Measurements from ENCODE around the gene OSMR.

GRCh38 chr5:38806775-38807258 is 39.0 kb upstream of the OSMR start:
- TF ChIP-seq POLR2AphosphoS5 (IDR thresholded peaks at IDR 0.05) (peak; percentile 28 to 39), POLR2A (IDR thresholded peaks at IDR 0.05; ENCODE audit: low read depth) (no peak)
- TF ChIP-seq, protein P1, sequence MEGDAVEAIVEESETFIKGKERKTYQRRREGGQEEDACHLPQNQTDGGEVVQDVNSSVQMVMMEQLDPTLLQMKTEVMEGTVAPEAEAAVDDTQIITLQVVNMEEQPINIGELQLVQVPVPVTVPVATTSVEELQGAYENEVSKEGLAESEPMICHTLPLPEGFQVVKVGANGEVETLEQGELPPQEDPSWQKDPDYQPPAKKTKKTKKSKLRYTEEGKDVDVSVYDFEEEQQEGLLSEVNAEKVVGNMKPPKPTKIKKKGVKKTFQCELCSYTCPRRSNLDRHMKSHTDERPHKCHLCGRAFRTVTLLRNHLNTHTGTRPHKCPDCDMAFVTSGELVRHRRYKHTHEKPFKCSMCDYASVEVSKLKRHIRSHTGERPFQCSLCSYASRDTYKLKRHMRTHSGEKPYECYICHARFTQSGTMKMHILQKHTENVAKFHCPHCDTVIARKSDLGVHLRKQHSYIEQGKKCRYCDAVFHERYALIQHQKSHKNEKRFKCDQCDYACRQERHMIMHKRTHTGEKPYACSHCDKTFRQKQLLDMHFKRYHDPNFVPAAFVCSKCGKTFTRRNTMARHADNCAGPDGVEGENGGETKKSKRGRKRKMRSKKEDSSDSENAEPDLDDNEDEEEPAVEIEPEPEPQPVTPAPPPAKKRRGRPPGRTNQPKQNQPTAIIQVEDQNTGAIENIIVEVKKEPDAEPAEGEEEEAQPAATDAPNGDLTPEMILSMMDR (IDR thresholded peaks at IDR 0.05) = no peak
